Spleen (tissue), 7 donors: ENCODE results near the gene C16orf90.

Source experiments
- CTCF ChIP-seq, 11 experiments: fragments of 200-600 bp in 7 of 11; fragments of 450-650 bp in 4 of 11; sonication (generic) in 4 of 11; IDR thresholded peaks in 8 of 11; conservative IDR thresholded peaks in 3 of 11; 1 replicate in 7 of 11; 2 replicates in 4 of 11; pipeline versions ENCODE4 v1.4.0 to v1.8.0; 2016 to 2021; ENCODE audit warnings: antibody characterized with exemption in 11 of 11, inconsistent platforms in 4 of 11, mild to moderate bottlenecking in 1 of 11
- POLR2A ChIP-seq, 3 donors: fragments of 450-650 bp; IDR thresholded peaks; one replicate each; pipeline ENCODE4 v1.5.1; 2017; ENCODE audit warnings: antibody characterized with exemption in 3 of 3, mild to moderate bottlenecking in 1 of 3
- POLR2AphosphoS5 ChIP-seq, 3 donors: sonication (generic); formaldehyde crosslinking; IDR thresholded peaks; one replicate each; pipeline ENCODE4 v1.5.1; 2017; ENCODE audit warnings: antibody characterized with exemption in 3 of 3
- donor health status: DM: no; HTN: no; CAD: no; lungs with moderate emphysema.
- donor health status: DM: no; HTN: no; CAD: no.
- donor health status: DM: no; HTN: no; CAD: no.

- TF ChIP-seq CTCF (IDR thresholded peaks at IDR 0.05 in 8 of 11, conservative IDR thresholded peaks at IDR 0.05 in 3 of 11) = no peak
- TF ChIP-seq POLR2AphosphoS5 (IDR thresholded peaks at IDR 0.05) = no peak
- no peak for TF ChIP-seq POLR2A (IDR thresholded peaks at IDR 0.05)
Measured at GRCh38 chr16:3523281-3523680, 28.0 kb upstream of the C16orf90 start.
